ENCODE results near the gene KPTN.
A peak's percentile ranks its signal among the peaks of the same experiment; 100 is the strongest.
"Not testable (repeated sequence)": the region's sequence is repeated elsewhere in the genome, so short reads cannot be mapped to it uniquely, and the experiment has no call there.

KPTN gene

GRCh38 chr19:47491358-47492136, 7.5 kb upstream of the KPTN start:
- DNase-seq (ENCODE audit: low spot score) = no peak

- no peak for DNase-seq (ENCODE audit: low spot score)
These were observed 6.8 kb upstream of the KPTN start for GRCh38 chr19:47490847-47491246.

DNA sequence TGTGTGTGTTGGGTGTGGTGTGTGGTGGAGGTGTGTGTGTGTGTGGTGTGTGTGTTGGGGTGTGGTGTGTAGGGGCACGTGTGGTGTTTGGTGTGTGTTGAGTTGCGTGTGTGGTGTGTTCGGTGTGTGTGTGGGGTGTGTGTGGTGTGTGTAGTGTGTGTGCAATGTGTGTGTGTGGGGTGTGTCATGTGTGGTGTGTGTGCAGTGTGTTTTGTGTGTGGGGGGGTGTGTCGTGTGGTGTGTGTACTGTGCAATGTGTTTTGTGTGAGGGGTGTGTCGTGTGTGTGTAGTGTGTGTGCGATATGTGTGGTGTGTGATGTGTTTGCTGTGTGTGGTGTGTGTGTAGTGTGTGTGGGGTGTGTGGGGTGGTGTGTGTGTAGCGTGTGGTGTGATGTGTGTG, 6.0 kb upstream of the KPTN start:
- no peak for DNase-seq (ENCODE audit: low spot score)

- DNase-seq (ENCODE audit: low spot score) = no peak
These were observed 5.3 kb upstream of the KPTN start for GRCh38 chr19:47489072-47489914.

DNA sequence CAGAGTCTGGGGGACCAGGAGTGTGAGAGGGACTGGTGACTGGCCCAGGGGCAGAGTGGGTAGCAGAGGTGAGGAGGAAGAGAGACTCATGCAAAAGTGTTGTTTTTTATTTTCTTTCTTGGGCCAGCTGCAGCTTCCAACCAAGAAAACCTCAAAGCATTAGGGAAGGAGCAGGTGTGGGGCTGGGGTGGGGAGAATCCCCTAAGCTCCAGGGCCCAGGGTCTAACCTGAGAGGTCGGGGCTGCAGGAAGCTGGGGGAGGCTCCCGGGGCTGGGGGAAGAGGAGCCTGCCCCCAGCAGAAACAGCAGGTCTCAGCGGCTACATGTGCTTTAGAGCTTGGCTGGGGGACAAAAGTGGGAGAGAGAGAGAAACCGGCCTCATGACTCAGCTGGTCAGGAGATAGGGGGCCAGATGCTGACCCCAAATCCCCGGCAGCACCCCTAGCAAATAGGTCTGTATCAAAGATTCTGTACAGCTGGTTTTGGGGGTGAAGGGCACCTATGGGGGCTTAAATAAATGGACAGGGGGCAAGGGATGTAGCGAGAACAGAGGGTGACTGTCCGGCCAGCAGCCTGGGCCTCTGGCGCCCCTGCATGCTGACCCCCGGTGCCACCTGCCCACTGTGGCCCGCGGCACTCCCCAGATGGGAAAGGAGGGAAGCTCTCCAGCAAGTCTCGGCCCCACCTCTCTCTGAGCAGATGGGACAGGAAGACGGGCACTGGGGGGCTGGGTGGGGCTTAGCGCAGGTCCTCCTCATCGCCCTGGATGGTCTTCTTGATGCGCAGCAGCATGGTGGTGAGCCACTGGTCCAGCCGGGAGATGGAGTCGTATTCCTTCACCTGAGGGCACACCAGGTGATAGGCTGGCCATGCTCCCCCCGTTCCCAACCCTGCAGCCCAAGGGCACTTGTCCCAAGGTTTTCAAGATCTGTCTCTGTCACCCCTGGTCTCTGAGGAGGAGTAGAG, 3.8 kb upstream of the KPTN start:
- no peak for DNase-seq (ENCODE audit: low spot score)

DNA sequence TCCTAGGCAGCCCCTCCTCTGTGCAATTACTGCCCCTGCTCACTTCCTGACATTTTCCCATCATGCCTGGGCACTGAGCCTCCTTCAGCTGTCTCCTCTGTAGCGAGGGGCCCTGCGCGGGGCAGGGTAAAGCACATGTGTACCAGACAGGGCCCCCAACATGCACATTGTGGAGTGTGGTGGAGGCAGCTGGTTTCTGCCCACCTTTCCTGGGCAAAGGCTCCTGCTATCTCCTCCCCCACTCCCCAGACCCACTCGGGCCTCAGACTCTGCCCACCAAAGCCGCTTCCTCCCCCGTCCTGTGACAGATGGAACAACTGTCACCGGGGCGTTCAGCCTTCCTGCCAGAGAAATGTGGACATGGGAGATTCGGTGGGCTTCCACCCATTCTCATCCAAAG, 2.9 kb upstream of the KPTN start:
- DNase-seq (ENCODE audit: low spot score) = no peak

DNA sequence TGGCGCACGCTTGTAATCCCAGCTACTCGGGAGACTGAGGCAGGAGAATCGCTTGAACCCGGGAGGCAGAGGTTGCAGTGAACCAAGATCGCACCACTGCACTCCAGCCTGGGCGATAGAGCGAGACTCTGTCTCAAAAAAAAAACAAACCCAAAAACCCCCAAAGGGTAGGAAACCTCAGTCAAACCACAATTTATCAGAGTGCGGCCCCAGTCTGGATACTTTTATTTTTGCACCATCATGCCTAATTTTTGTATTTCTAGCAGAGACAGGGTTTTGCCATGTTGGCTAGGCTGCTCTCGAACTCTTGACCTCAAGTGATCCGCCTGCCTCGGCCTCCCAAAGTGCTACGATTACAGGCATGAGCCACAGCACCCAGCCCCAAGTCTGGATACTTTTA, 2.2 kb upstream of the KPTN start:
- DNase-seq (ENCODE audit: low spot score) = not testable (repeated sequence)

DNA sequence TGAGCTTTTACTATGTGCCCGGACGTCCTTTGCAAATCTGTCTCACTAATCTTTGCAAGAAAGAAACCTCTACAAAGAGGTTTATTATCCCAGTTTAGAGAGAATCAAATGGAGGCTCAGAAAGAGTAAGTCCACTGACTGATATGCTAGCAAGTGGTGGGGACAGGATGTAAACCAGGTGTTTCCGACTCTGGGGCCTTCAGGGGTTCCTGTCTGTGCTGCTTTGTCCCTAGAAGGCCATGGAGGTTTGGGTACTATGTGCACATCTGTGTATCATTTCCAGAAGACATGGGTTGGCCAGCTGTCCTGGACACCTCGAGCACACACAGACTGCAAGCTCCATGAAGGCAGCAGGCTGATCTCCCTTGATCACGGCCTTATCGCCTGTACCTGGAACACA, 1.2 kb upstream of the KPTN start:
- DNase-seq (ENCODE audit: low spot score) = no peak

DNA sequence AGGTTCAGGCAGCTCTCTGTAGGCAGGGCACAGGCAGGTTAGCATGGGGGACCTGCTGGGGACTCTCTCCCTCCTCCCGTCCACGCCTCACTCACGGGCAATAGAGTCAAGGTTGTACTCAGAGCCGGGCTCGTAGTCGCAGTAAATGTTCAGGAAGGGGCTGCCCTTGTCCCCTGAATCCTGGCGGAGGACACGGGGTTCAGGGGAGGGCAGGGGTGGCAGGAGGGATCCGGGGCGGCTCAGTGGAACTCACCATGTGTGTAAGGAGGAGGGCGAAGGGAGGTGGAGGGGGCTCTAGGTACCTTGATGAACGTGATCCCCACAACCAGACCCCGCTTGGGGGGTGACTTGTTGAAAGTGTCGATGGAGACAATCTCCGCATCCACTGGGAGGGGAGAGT, 819 bp downstream of the KPTN start:
- DNase-seq (ENCODE audit: low spot score) = no peak

DNA sequence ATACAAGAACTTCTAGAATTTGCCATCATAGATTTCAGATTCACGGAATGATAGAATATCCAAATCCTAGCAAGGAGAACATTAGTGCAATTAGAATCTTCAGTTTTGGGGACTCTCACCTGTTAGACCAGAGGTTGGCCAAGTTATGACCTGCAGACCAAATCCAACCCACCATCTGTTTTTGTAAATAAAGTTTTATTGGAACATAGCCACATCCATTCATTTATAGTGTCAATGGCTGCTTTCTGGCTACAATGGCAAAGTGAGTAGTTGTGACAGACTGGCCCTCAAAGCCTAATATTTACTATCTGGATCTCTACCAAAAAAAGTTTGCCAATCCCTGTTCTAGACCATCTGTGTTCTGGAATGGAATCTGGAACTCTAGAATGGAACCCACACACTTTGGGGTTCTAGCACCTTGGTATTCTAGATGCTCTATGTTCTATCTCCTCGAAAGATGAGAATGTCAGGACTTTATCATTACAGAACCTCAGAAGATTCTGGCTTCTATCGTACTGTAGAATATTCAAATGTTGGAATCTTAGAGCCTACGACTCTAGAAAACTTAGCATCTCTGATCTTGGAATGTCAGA, 2.5 kb downstream of the KPTN start:
- DNase-seq (ENCODE audit: low spot score) = no peak

DNA sequence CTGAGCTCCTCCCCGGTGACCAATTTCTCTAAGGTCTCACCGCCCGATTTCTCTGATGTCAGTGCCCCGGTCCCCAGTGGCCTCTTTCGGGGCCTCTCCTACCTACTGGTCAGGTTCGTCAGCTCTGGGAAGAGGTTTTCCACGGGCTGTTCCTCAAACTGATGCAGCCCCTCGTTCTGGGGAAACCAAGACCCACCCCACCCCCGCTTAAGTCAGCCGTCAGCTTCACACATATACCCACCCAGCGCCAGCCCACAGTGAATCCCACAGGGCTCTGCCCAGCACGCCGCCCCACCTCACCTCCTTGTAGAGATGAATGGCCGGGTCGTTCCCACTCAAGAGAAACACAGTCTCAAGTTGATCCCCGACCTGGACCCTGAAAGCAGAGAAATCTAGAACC, 3.4 kb downstream of the KPTN start:
- DNase-seq (ENCODE audit: low spot score) = no peak

- no peak for DNase-seq (ENCODE audit: low spot score)
These were observed 4.1 kb downstream of the KPTN start for GRCh38 chr19:47479701-47480503.

- DNase-seq (ENCODE audit: low spot score) = no peak
These were observed 7.5 kb downstream of the KPTN start for GRCh38 chr19:47476438-47476972.

- DNase-seq (ENCODE audit: low spot score) = no peak
These were observed 8.6 kb downstream of the KPTN start for GRCh38 chr19:47475465-47475864.

GRCh38 chr19:47473336-47473735, 10.7 kb downstream of the KPTN start:
- no peak for DNase-seq (ENCODE audit: low spot score)

GRCh38 chr19:47471733-47472457, 12.1 kb downstream of the KPTN start, which contains the start of gene SLC8A2:
Gene SLC8A2, minus strand, starts transcription at chr19:47471893. Its CDS starts 5,490 bp downstream, at chr19:47466403.
- peak; percentile 82 for DNase-seq (ENCODE audit: low spot score)

- DNase-seq (ENCODE audit: low spot score) = no peak
These were observed 12.7 kb downstream of the KPTN start for GRCh38 chr19:47471381-47471732.

DNA sequence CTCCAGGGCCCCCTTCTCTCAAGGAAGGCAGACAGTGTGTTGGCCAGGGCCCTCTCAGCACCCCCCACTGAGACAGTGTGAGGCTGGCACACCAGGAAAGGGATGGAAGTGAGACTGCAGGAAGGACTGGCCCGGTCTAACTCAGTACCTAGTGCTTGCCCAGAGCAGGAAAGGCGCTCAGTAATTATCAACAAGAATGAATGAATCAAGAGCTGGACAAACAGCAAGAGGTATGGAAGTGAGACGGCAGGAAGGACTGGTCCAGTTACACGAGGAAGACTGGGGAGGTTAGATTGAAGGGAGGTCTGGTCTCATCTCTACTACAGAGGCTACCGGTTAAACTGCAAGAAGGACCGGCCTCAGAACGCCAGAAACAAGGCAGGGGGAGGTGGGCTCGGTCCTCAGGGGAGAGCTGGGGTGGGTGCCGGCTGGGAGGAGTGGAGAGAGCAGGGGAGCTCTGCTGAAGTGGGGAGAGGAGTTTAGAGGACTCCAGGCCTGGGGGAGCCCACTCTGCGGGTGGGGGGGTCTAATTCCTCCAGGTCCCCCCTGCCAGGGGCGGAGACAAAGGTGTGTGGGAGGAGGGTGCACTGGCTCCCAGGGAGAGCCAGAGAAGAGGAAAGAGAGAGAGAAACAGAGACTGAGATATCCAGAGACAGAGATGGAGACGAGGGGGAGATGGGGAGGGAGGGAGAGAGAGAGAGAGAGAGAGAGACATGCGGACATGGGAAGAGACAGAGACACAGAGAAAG, 13.4 kb downstream of the KPTN start:
- no peak for DNase-seq (ENCODE audit: low spot score)

- DNase-seq (ENCODE audit: low spot score) = no peak
These were observed 14.3 kb downstream of the KPTN start for GRCh38 chr19:47469719-47470118.

Measured in HuH-7.5 (cell line).